BE2C (cell line): Measurements from ENCODE around the gene PMS2.
"Not testable (repeated sequence)": the region's sequence is repeated elsewhere in the genome, so short reads cannot be mapped to it uniquely, and the experiment has no call there.

Source experiments
- DNase-seq: peaks from one replicate; pipeline ENCODE4 v3.0.0-alpha.2; 2020
- H3K27me3 ChIP-seq: fragments of 250-450 bp; sonication (Bioruptor Pico); 2 replicates; pipeline ENCODE4 v1.5.1; 2020; ENCODE audit warnings: mild to moderate bottlenecking
- H3K36me3 ChIP-seq: fragments of 250-450 bp; sonication (Bioruptor Pico); 2 replicates; pipeline ENCODE4 v1.5.1; 2020; ENCODE audit warnings: mild to moderate bottlenecking
- H3K4me1 ChIP-seq: fragments of 250-450 bp; sonication (Bioruptor Pico); 2 replicates; pipeline ENCODE4 v1.5.1; 2020
- H3K4me3 ChIP-seq: 2 replicates; pipeline ENCODE4 v1.5.1; 2011; ENCODE audit warnings: low read depth, low read length
- H3K9me3 ChIP-seq: fragments of 250-450 bp; sonication (Bioruptor Pico); 2 replicates; pipeline ENCODE4 v1.5.1; 2020
- TF ChIP-seq, protein P1 (sequence below): IDR thresholded peaks from 2 replicates; pipeline ENCODE4 v1.5.1; 2012; ENCODE audit warnings: mild to moderate bottlenecking, low read depth, low read length

The PMS2 gene

DNA sequence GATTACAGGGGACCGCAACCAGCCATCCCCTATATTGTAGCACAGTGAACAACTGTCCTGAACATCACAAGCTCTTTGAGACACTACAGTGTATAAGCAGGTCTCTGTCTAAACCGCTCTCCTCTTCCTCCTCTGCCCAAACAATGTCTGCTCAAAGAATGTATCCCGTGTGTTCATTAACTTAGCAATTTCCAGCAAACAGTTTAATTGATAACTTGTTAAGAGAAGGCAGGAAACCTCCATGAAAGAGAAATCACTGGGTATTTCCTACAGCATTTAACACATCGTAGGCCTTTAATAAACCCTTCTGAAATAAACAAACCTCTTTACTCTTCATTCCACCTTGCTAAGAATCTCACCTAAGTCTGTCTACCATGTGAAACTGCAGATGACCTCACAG lies 1.5 kb downstream of the PMS2 start:
- Histone ChIP-seq H3K36me3 (peaks cover 16% of the 10 kb centered on the region), H3K4me1 (no peaks in the 10 kb centered on the region; the same call in 1 of the 2 replicates), H3K27me3 (no peaks in the 10 kb centered on the region), H3K4me3 (no peak overlapping the region), H3K9me3 (no peaks in the 10 kb centered on the region)
- TF ChIP-seq, protein P1, sequence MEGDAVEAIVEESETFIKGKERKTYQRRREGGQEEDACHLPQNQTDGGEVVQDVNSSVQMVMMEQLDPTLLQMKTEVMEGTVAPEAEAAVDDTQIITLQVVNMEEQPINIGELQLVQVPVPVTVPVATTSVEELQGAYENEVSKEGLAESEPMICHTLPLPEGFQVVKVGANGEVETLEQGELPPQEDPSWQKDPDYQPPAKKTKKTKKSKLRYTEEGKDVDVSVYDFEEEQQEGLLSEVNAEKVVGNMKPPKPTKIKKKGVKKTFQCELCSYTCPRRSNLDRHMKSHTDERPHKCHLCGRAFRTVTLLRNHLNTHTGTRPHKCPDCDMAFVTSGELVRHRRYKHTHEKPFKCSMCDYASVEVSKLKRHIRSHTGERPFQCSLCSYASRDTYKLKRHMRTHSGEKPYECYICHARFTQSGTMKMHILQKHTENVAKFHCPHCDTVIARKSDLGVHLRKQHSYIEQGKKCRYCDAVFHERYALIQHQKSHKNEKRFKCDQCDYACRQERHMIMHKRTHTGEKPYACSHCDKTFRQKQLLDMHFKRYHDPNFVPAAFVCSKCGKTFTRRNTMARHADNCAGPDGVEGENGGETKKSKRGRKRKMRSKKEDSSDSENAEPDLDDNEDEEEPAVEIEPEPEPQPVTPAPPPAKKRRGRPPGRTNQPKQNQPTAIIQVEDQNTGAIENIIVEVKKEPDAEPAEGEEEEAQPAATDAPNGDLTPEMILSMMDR, result no peak
- no peak for DNase-seq

DNA sequence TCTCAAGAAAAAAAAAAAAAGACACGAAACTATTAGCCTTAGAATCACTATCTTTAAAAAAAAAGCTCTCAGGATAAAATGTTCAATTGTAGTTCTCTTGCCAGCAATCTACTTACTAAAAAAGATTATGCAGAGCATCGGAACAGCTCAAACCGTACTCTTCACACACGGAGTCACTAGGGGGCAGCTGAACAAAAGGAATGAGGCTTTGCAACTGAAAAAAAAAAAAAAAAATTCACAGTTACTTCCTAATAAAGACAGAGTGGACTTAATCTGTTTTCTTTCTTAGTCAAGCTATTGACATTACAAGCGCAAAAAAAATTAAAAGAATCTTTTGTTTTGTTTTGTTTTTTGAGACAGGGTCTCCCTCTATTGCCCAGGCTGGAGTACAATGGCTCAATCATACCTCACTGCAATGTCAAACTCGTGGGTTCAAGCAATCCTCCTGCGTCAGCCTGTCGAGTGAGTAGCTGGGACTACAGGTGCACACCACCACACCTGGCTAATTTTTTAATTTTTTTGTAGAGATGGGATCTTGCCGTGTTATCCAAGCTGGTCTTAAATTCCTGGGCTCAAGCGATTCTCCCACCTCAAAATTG lies 11.5 kb downstream of the PMS2 start:
- no peak overlapping the region for H3K4me3 ChIP-seq
- no peaks in the 10 kb centered on the region for H3K27me3 ChIP-seq
- peaks cover 37% of the 10 kb centered on the region for H3K36me3 ChIP-seq
- no peaks in the 10 kb centered on the region for H3K4me1 ChIP-seq
- H3K9me3 ChIP-seq, result no peaks in the 10 kb centered on the region
- TF ChIP-seq, protein P1, result peak; percentile 77
- DNase-seq, result peak; percentile 63

DNA sequence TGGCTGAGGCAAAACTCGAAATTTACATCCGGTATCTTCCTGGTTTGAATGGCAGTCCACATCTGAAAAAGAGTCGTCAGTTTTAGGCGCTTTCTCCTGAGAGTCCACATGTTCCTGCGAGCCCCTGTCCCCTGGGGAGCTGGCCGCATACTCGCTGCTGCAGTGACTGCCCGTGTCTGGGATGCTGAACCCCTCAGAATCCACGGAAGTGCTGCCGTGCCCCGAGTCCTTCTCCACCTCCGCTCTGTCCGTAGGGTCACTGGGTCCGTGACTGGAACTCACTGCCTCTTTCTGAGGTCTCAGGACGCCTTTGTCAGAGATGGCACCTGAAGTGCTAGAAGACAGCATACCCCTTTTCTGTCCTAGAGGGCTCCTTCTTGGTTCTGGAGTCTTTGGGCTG lies 21.8 kb downstream of the PMS2 start:
- not testable (repeated sequence) for H3K4me1 ChIP-seq, H3K4me3 ChIP-seq, H3K27me3 ChIP-seq, H3K9me3 ChIP-seq, DNase-seq
- H3K36me3 ChIP-seq, result peaks cover 10% of the 10 kb centered on the region

DNA sequence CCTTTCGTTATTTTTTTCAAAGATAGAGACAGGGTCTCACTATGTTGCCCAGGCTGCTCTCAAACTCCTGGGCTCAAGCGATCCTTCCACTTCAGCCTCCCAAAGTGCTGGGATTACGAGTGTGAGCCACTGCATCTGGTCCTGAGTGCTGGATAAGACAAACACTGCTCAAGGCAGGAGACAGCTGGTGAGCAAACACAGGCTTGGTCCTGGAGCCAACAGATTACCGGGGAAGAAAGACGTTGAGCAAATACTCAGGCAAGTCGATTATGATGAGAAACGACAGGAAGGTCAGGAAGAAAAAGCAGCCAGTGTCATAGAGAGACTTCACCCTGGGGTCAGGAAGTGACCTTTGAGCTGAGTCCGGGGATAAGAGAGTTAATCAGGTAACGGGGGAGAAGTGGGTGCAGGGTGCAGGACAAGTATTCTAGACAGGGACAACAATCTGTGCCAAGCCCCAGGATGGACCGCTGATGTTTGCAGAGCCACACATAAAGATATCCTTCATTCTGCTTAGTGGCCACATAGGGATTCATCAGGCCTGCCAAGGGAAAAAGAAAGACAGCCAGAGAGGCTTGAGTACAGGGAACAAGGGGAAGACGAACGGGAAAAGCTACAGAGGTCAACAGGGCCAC lies 29.1 kb downstream of the PMS2 start:
- not testable (repeated sequence) for H3K4me1 ChIP-seq, H3K4me3 ChIP-seq, H3K9me3 ChIP-seq, DNase-seq, H3K27me3 ChIP-seq, H3K36me3 ChIP-seq

DNA sequence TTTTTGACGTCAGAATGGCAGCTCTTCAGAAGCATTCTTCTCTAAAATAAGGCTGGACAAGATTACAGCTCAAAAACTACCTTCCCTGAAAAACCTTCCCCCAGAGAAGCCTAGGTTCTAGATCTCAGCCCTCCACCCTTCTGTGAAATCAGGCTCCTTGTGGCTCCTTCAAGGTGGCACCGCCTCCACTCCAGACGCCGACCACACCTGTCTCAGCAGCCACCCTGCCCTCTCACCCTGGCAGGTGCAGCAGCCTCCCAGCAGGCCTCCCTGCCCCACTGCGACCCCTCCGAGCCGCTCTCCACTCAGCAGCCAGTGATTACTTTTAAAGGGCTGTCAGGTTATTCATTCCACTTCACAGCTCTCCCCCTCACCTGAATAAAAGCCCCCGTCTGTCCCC lies 35.3 kb downstream of the PMS2 start:
- H3K4me3 ChIP-seq, H3K36me3 ChIP-seq, H3K4me1 ChIP-seq, DNase-seq, H3K9me3 ChIP-seq, H3K27me3 ChIP-seq: not testable (repeated sequence)

DNA sequence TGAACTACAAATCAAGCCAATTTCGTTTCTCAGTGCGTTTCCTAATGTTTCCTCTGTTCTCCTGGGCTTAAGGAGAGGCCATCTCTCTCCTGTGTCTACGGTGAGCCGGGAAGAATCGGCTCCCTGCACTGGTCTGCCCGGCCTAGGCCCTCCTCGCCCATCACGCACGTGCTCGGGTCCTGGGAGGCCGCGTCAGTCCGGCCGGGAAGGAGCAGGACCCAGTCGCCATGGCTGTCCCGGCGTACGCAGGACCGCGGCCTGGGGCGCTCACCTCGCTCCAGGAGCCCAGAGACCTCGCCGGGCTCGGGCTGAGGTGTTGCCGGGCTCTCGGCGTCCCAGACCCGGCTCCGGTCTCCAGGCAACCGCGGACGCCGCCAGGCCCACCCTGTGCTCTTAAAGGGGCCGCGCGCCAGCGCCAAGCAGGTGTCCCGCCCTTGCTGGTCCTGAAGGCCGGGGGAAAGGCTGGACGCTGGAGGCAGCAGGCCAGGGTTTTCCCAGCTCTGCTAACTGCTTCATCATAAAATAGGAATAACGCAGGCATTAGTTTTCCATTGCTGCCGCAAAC lies 38.4 kb downstream of the PMS2 start, which contains the start of gene RSPH10B:
Gene RSPH10B, minus strand, starts transcription at position 343 of the 565 bp plus-strand sequence. CDS start 3,573 bp downstream, outside the sequence.
- H3K4me1 ChIP-seq, H3K36me3 ChIP-seq, H3K4me3 ChIP-seq, DNase-seq, H3K27me3 ChIP-seq, H3K9me3 ChIP-seq: not testable (repeated sequence)

DNA sequence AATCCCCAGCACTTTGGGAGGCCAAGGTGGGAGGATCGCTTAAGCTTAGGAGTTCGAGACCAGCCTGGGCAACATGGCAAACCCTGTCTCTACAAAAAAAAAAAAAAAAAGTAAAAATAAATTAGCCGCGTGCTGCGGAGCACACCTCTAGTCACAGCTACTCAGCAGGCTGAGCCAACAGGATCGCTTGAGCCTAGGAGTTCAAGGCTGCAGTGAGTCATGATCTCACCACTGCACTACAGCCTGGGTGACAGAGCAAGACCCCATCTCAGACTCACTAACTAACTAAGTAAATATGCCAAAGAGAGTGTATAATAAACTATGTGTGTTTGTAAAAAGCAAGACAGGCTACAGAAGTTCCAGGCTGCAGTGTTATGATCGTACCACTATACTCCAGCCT lies 45.0 kb downstream of the PMS2 start:
- not testable (repeated sequence) for H3K27me3 ChIP-seq, H3K4me1 ChIP-seq, DNase-seq

DNA sequence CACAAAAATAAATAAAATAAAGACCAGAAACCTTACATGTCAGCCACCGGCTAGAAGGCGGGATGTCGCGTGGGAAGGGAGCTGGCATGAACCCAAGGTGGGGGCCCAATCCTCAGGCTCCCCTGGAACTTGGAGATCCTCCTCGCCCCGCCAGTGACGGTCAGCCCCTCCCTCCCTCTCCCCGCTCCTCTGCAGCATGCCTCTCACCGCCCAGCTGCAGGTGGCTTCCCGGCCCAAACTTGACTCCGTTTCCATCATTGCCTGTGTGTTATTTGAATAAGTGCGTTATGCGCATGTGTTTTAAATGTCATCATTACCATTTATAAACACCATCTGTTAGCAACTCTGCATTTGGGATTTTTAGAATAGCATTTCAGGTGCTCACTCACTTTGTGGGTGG lies 45.6 kb downstream of the PMS2 start:
- not testable (repeated sequence) for H3K27me3 ChIP-seq, H3K9me3 ChIP-seq, H3K4me1 ChIP-seq, H3K4me3 ChIP-seq, H3K36me3 ChIP-seq, DNase-seq

More for the DNA sequence above, 45.0 kb downstream of the PMS2 start:
- not testable (repeated sequence) for H3K36me3 ChIP-seq, H3K4me3 ChIP-seq, H3K9me3 ChIP-seq

DNA sequence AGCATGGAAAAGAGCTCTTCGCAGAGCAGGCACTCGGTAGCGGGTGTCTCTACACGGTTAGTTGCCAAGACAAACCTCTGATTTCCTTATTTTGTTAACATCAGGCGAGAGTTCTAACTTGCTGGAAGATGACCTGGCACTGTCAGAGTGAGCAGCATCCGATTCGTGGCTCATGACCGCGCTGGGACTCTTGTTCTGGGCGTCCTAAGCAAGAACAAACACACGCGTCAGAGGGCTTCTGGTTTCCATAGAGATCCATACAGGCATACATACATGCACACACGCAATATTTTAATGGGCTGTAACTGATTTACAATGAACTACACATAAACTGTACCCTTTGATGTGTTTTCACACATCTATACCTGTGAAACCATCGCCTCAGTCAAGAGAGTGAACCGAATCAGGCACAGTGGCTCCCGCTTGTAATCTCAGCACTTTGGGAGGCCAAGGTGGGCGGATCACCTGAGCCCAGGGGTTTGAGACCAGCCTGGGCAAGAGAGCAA lies 73.9 kb downstream of the PMS2 start:
- H3K27me3 ChIP-seq, H3K4me1 ChIP-seq, H3K4me3 ChIP-seq, H3K36me3 ChIP-seq, H3K9me3 ChIP-seq, DNase-seq: not testable (repeated sequence)

DNA sequence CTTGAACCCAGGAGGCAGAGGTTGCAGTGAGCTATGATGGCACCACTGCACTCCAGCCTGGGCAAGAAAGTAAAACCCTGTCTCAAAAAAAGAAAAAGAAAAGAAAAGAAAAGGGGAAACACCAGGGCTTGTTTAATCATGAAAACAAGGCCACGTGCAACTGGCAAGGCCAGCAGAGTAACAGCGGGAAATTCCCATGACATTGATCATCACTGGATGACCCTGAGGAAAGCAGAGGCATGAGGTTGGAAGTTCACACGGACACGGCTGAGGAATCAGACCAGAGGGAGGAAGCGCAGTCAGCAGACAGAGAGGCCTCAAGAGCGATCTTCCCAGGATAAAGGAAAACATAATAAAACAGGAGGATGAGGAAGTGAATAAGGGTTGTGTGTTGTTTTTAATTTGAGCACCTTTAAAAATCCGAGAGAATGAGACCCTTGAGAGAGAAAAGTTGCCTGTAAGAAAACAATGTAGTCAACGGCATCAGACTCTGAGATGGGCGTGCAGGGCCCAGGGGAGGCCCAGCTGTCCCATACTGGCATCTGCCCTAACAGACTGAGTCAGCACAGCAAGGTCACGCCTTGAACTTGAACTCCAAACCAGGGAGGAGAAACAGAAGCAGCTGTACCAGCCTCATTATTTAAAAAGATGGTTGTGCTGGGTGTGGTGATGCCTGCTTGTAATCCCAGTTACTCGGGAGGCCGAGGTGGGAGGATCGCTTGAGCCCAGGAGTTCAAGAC lies 76.8 kb downstream of the PMS2 start:
- H3K27me3 ChIP-seq, H3K9me3 ChIP-seq, H3K36me3 ChIP-seq, H3K4me3 ChIP-seq, DNase-seq, H3K4me1 ChIP-seq: not testable (repeated sequence)

DNA sequence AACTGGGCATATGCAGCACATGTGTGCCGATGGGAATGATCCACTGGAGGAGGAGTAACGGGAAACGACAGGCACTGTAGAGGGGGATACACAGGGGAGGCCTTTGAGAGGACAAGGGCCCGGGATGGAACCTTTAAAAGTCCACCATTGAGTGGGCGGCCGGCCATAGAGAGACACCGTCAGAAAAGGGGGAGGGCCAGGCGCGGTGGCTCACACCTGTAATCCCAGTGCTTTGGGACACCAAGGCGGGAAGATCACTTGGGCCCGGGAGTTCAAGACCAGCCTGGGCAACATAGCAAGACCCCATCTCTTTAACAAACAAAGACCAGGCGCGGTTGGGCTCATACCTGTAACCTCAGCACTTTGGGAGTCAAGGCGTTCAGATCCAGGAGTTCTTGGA lies 77.6 kb downstream of the PMS2 start:
- not testable (repeated sequence) for DNase-seq, H3K9me3 ChIP-seq, H3K36me3 ChIP-seq, H3K27me3 ChIP-seq, H3K4me3 ChIP-seq, H3K4me1 ChIP-seq

DNA sequence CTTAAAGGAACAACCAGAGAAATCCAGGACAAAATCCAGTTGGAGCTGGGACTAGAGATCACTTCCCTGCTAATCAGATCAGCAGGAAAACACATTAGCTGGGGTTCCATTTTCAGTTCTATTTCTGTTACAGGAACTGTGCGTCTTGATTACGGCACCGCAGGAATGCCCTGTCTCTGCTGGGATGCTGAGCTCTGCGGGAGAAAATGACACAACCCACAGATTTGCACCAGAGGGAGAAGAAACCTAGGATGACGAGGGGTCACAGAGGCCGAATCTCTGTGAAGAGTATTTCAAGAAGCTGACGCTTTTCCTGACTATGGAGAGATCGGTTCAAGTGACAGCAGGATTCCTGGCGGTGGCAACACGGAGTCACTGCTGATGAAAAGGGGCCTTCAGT lies 78.6 kb downstream of the PMS2 start:
- not testable (repeated sequence) for H3K4me1 ChIP-seq, H3K4me3 ChIP-seq, H3K27me3 ChIP-seq, DNase-seq, H3K9me3 ChIP-seq, H3K36me3 ChIP-seq

DNA sequence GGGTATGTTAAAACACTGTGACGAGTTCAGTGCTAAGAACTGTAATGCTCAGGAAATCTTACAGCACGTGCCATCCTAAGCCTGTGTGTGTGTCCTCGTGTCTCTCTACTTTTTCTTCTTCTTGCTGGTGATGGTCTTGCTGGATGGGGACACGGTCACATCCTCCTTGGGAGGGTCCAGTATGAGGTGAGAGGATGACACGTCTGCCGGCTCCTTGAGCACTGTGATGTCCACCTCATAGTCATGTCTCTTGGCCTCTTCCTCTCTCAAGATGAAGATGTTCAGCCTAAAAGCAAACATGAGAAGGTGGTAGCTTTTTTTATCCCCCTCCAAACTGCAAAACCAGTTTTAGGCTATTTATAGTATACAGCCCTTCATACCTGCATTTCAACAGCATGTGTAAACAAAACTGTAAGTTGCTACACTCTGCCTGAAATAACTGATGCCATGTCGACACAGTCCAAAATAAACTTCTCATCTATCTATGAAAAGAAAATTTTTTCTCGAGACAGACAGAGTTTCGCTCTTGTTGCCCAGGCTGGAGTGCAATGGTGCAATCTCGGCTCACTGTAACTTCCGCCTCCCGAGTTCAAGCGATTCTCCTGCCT lies 82.5 kb downstream of the PMS2 start:
- H3K27me3 ChIP-seq, DNase-seq, H3K4me3 ChIP-seq, H3K9me3 ChIP-seq, H3K36me3 ChIP-seq, H3K4me1 ChIP-seq: not testable (repeated sequence)
